H1 (cell line): ENCODE data around the gene PKDREJ. TPM values are rescaled to one million over a fixed set of nuclear protein-coding genes. Genes with fewer than 3 reads are reported as not detected.

Experiments
- CTCF ChIA-PET: fragments of 300-600 bp; sonication (Branson Sonifier 250); formaldehyde crosslinking; loops from one replicate; lab custom pipeline; 2021; ENCODE audit not compliant: partially characterized antibody; lab: Charles Lee
- POLR2A ChIA-PET: fragments of 300-600 bp; sonication (Branson Sonifier 250); formaldehyde crosslinking; loops from one replicate; lab custom pipeline; 2021; ENCODE audit warnings: inconsistent platforms; ENCODE audit not compliant: partially characterized antibody; lab: Charles Lee
- DNase-seq, 2 experiments: peaks; one replicate each; pipeline versions ENCODE4 v3.0.0 to v3.0.0-alpha.2; 2010 to 2022; ENCODE audit warnings: low spot score in 2 of 2, low read depth in 1 of 2, mixed read lengths in 1 of 2
- FAIRE-seq: peaks from 2 replicates; lab custom pipeline; 2011; peaks lifted over from hg19 to GRCh38; lab: Jason Lieb, UNC
- H2AFZ ChIP-seq: 2 replicates; pipeline ENCODE4 v1.8.1; 2012; ENCODE audit warnings: low read length, inconsistent platforms
- H2AK5ac ChIP-seq: 2 replicates; pipeline ENCODE4 v1.6.1; 2013; ENCODE audit warnings: low read depth, low read length
- H2BK120ac ChIP-seq: replicated peaks from 2 replicates; pipeline ENCODE3; 2013; ENCODE audit warnings: low read depth, low read length, inconsistent platforms
- H2BK12ac ChIP-seq: 2 replicates; pipeline ENCODE4 v1.6.1; 2013; ENCODE audit warnings: low read depth, low read length
- H2BK15ac ChIP-seq: 2 replicates; pipeline ENCODE4 v1.6.1; 2013; ENCODE audit warnings: low read length
- H2BK20ac ChIP-seq: 2 replicates; pipeline ENCODE4 v1.6.1; 2013; ENCODE audit warnings: low read length
- H2BK5ac ChIP-seq: 2 replicates; pipeline ENCODE4 v1.6.1; 2013; ENCODE audit warnings: low read depth, low read length
- H3K14ac ChIP-seq: 2 replicates; pipeline ENCODE4 v1.6.1; 2013; ENCODE audit warnings: inconsistent platforms; ENCODE audit not compliant: insufficient read length
- H3K18ac ChIP-seq: 2 replicates; pipeline ENCODE4 v1.6.1; 2013; ENCODE audit warnings: low read length; ENCODE audit errors: extremely low read depth
- H3K23ac ChIP-seq: 2 replicates; pipeline ENCODE4 v1.6.1; 2013; ENCODE audit warnings: inconsistent platforms; ENCODE audit not compliant: insufficient read length
- H3K23me2 ChIP-seq: 2 replicates; pipeline ENCODE4 v1.6.1; 2013; ENCODE audit warnings: low read depth, low read length
- H3K27ac ChIP-seq: 2 replicates; pipeline ENCODE4 v1.6.1; 2011; ENCODE audit warnings: low read depth, low read length, inconsistent platforms
- H3K27me3 ChIP-seq, 4 experiments: replicated peaks in 1 of 4; 1 replicate in 1 of 4; 2 replicates in 3 of 4; pipeline versions ENCODE4 v1.6.1 to v1.8.1; 2011 to 2013; ENCODE audit warnings: low read length in 3 of 4, mild to moderate bottlenecking in 3 of 4, inconsistent platforms in 2 of 4, mixed read lengths in 2 of 4, moderate library complexity in 1 of 4; ENCODE audit not compliant: control insufficient read depth in 3 of 4, insufficient read depth in 3 of 4; ENCODE audit errors: extremely low read depth in 1 of 4
- H3K36me3 ChIP-seq, 4 experiments: 2 replicates each; pipeline versions ENCODE4 v1.6.1 to v1.8.1; 2011 to 2013; ENCODE audit warnings: mild to moderate bottlenecking in 4 of 4, low read length in 3 of 4, moderate library complexity in 2 of 4, control low read depth in 1 of 4, inconsistent platforms in 1 of 4; ENCODE audit not compliant: insufficient read depth in 4 of 4, control insufficient read depth in 2 of 4
- H3K4ac ChIP-seq: replicated peaks from 2 replicates; pipeline ENCODE3; 2013; ENCODE audit warnings: low read length, low read depth, mixed read lengths, inconsistent platforms; ENCODE audit not compliant: insufficient read length
- H3K4me1 ChIP-seq, 4 experiments: replicated peaks in 1 of 4; 1 replicate in 1 of 4; 2 replicates in 3 of 4; pipeline versions ENCODE4 v1.6.1 to v1.8.1; 2011 to 2013; ENCODE audit warnings: low read length in 3 of 4, inconsistent platforms in 2 of 4, mixed read lengths in 1 of 4; ENCODE audit not compliant: insufficient read depth in 4 of 4, control insufficient read depth in 3 of 4
- H3K4me2 ChIP-seq, 2 experiments: 2 replicates each; pipeline versions ENCODE4 v1.6.1 to v1.8.1; 2011 to 2013; ENCODE audit warnings: low read depth in 2 of 2, low read length in 2 of 2, control low read depth in 1 of 2, inconsistent platforms in 1 of 2, mild to moderate bottlenecking in 1 of 2; ENCODE audit not compliant: insufficient read depth in 1 of 2
- H3K4me3 ChIP-seq, 4 experiments: fragments of 200-600, 300-600 bp in 1 of 4; sonication (generic), shearing (Covaris generic), sonication (Bioruptor Twin) in 1 of 4; 2 replicates each; pipeline versions ENCODE4 v1.5.1 to v1.8.1; 2011 to 2016; ENCODE audit warnings: low read length in 4 of 4, low read depth in 3 of 4, control low read depth in 2 of 4, inconsistent platforms in 2 of 4, mild to moderate bottlenecking in 2 of 4, mixed read lengths in 1 of 4, moderate library complexity in 1 of 4; ENCODE audit not compliant: insufficient read depth in 2 of 4; ENCODE audit errors: extremely low read depth in 1 of 4
- H3K56ac ChIP-seq: replicated peaks from 2 replicates; pipeline ENCODE3; 2013; ENCODE audit warnings: low read depth, mild to moderate bottlenecking, mixed read lengths, low read length, inconsistent platforms; ENCODE audit not compliant: insufficient read length
- H3K79me1 ChIP-seq: 2 replicates; pipeline ENCODE4 v1.6.1; 2013; ENCODE audit warnings: low read depth, low read length, control low read depth
- H3K79me2 ChIP-seq, 2 experiments: 2 replicates each; pipeline versions ENCODE4 v1.6.1 to v1.8.1; 2012 to 2013; ENCODE audit warnings: low read length in 2 of 2, mild to moderate bottlenecking in 2 of 2, inconsistent platforms in 1 of 2; ENCODE audit not compliant: insufficient read depth in 2 of 2, control insufficient read depth in 1 of 2
- H3K9ac ChIP-seq, 4 experiments: replicated peaks in 1 of 4; 1 replicate in 1 of 4; 2 replicates in 3 of 4; pipeline versions ENCODE4 v1.6.1 to v1.8.1; 2011 to 2013; ENCODE audit warnings: low read depth in 3 of 4, low read length in 3 of 4, control low read depth in 2 of 4, mild to moderate bottlenecking in 2 of 4, moderate library complexity in 2 of 4, inconsistent platforms in 1 of 4; ENCODE audit errors: extremely low read depth in 1 of 4
- H3K9me3 ChIP-seq, 2 experiments: 2 replicates each; pipeline versions ENCODE4 v1.6.1 to v1.8.1; 2012 to 2013; ENCODE audit warnings: mild to moderate bottlenecking in 2 of 2, moderate library complexity in 2 of 2, control low read depth in 1 of 2, inconsistent platforms in 1 of 2, low read depth in 1 of 2, low read length in 1 of 2, mixed read lengths in 1 of 2; ENCODE audit not compliant: insufficient read depth in 2 of 2
- H4K20me1 ChIP-seq, 2 experiments: replicated peaks in 1 of 2; 2 replicates each; pipeline versions ENCODE3 to v1.8.1; 2011 to 2013; ENCODE audit warnings: inconsistent platforms in 2 of 2, low read length in 2 of 2, mild to moderate bottlenecking in 1 of 2; ENCODE audit not compliant: insufficient read depth in 2 of 2, control insufficient read depth in 1 of 2
- H4K5ac ChIP-seq: 2 replicates; pipeline ENCODE4 v1.6.1; 2013; ENCODE audit warnings: low read length, low read depth, mixed read lengths, inconsistent platforms; ENCODE audit not compliant: insufficient read length
- H4K8ac ChIP-seq: 2 replicates; pipeline ENCODE4 v1.8.0; 2013; ENCODE audit warnings: mild to moderate bottlenecking, moderate library complexity, low read length, inconsistent platforms; ENCODE audit not compliant: insufficient read depth; ENCODE audit errors: extremely low read depth
- H4K91ac ChIP-seq: replicated peaks from 2 replicates; pipeline ENCODE3; 2013; ENCODE audit warnings: low read length, mixed read lengths, inconsistent platforms; ENCODE audit not compliant: insufficient read length
- CEBPB ChIP-seq: IDR thresholded peaks from 2 replicates; pipeline ENCODE4 v1.6.1; 2012; ENCODE audit warnings: low read depth, low read length
- TCF12 ChIP-seq: IDR thresholded peaks from 2 replicates; pipeline ENCODE4 v1.6.1; 2011; ENCODE audit warnings: low read depth, mild to moderate bottlenecking, low read length
- WGBS, 2 experiments: shearing (Covaris generic) in 1 of 2; methylation state at CpG; one replicate each; pipeline versions ENCODE4 v1.1.6 to v1.1.7; 2013 to 2015; ENCODE audit warnings: low lambda C conversion rate in 2 of 2, mixed read lengths in 2 of 2, inconsistent platforms in 1 of 2, low coverage in 1 of 2, missing lambda C conversion rate in 1 of 2; ENCODE audit not compliant: insufficient replicate concordance in 2 of 2, insufficient coverage in 1 of 2, insufficient read length in 1 of 2; ENCODE audit errors: extremely low coverage in 1 of 2, missing lambda C conversion rate in 1 of 2; 5-methylcytosine and 5-hydroxymethylcytosine counted together
- polyA plus RNA-seq, 7 experiments: library from polyadenylated mRNA; depleted of rRNA in 3 of 7; stranded (reverse) in 5 of 7; unstranded in 2 of 7; fragments of >200 nt in 5 of 7; fragments of 200-250 nt in 2 of 7; gene quantifications; 1 replicate in 5 of 7; 2 replicates in 1 of 7; 4 replicates in 1 of 7; pipeline versions ENCODE4 v1.2.1 to v1.2.3, GENCODE V29; 2011 to 2013; ENCODE audit warnings: missing spikeins in 2 of 7, mixed read lengths in 2 of 7
- total RNA-seq: library from RNA; stranded (reverse); fragmentation: NEBNext Ultra II Directional; extraction: Animal tissue kit (Norgen Biotek cat#: 25700); gene quantifications from 2 replicates; pipeline ENCODE4 v1.2.1, GENCODE V29; 2021

Gene PKDREJ
- total and polyA plus RNA-seq, 2 of the 8 experiments (the other 6 are each of a cell fraction or from before 2014, with no cell fraction given): 0.02 to 0.04 TPM

- FAIRE-seq (no peak), DNase-seq (no peak)
- no peak overlapping the region for H2BK12ac ChIP-seq
- no peak overlapping the region for H4K5ac ChIP-seq
- no peak overlapping the region for H3K18ac ChIP-seq
- H2BK15ac ChIP-seq: no peak overlapping the region
- H2BK20ac ChIP-seq: no peak overlapping the region
- H2BK5ac ChIP-seq: no peak overlapping the region
- no peaks in the 10 kb centered on the region for H3K9me3 ChIP-seq
- no peak overlapping the region for H3K4ac ChIP-seq
- H3K56ac ChIP-seq: no peak overlapping the region
- H3K36me3 ChIP-seq: peaks cover 6 to 17% (median 13%) of the 10 kb centered on the region in 4 experiments; a peak in 6 of 8 replicates
- TF ChIP-seq TCF12: no peak
- TF ChIP-seq CEBPB: no peak
- H2BK120ac ChIP-seq: no peak overlapping the region
- H3K79me1 ChIP-seq: no peaks in the 10 kb centered on the region
- no peak overlapping the region for H4K8ac ChIP-seq
- no peaks in the 10 kb centered on the region for H3K79me2 ChIP-seq
- H2AK5ac ChIP-seq: no peak overlapping the region
- H3K27ac ChIP-seq: no peak overlapping the region
- no peak overlapping the region for H3K4me3 ChIP-seq
- H3K4me2 ChIP-seq: no peak overlapping the region
- POLR2A ChIA-PET: interaction anchor here (2.2 kb wide), 1 partner anchor 9 kb away, joined by 7 read pairs; the partner anchor contains the start of gene TTC38
- no peak overlapping the region for H4K91ac ChIP-seq
- no peak overlapping the region for H3K9ac ChIP-seq
- no peak overlapping the region for H2AFZ ChIP-seq
- WGBS, 2 experiments: 93% methylated on average over 7 of the region's 7 CpGs; no CpG with 5 or more reads in 1 of the 2 experiments
- H3K23ac ChIP-seq: no peak overlapping the region
- H3K14ac ChIP-seq: no peak overlapping the region
- no peaks in the 10 kb centered on the region for H3K4me1 ChIP-seq
- no peaks in the 10 kb centered on the region for H3K23me2 ChIP-seq
- no peaks in the 10 kb centered on the region for H3K27me3 ChIP-seq
- CTCF ChIA-PET: interaction anchor here (0.8 to 1.3 kb wide), 2 partner anchors 13 to 40 kb away, joined by 3 read pairs; partner anchors contain the start of gene PKDREJ
- H4K20me1 ChIP-seq: peaks cover 0 to 5% of the 10 kb centered on the region in 2 experiments
Measured at GRCh38 chr22:46276563-46276962, 13.4 kb upstream of the PKDREJ start.
